HEK293 (cell line): ENCODE results near the gene FDXR.

Source experiments
- CTCF ChIA-PET: fragments of 350-600 bp; formaldehyde crosslinking; extraction: SDS; loops from one replicate; lab custom pipeline; 2021; ENCODE audit warnings: antibody characterized with exemption; lab: Yijun Ruan, JAX
- POLR2A ChIA-PET: fragments of 300-600 bp; formaldehyde crosslinking; extraction: SDS; loops from one replicate; lab custom pipeline; 2020; ENCODE audit warnings: antibody characterized with exemption, inconsistent platforms; lab: Yijun Ruan, JAX
- H3K27ac ChIP-seq: fragments of 200-500 bp; sonication (Bioruptor generic); 2 replicates; pipeline ENCODE4 v1.5.1; 2014; ENCODE audit warnings: low read depth, low read length, control low read depth, inconsistent platforms; ENCODE audit errors: extremely low read depth
- H3K36me3 ChIP-seq, 2 experiments: fragments of 200-500 bp in 1 of 2; sonication (Bioruptor generic) in 1 of 2; 1 replicate in 1 of 2; 2 replicates in 1 of 2; pipeline ENCODE4 v1.5.1; 2014 to 2017; ENCODE audit warnings: inconsistent platforms in 2 of 2, low read length in 2 of 2; ENCODE audit not compliant: control insufficient read depth in 2 of 2, insufficient read depth in 1 of 2
- H3K4me1 ChIP-seq: fragments of 200-500 bp; sonication (Bioruptor generic); 2 replicates; pipeline ENCODE4 v1.5.1; 2014; ENCODE audit warnings: mild to moderate bottlenecking, low read length, inconsistent platforms; ENCODE audit not compliant: control insufficient read depth, insufficient read depth
- H3K4me3 ChIP-seq: 2 replicates; pipeline ENCODE4 v1.5.1; 2011; ENCODE audit warnings: low read depth, mild to moderate bottlenecking, control low read depth, low read length, moderate library complexity
- H3K9me3 ChIP-seq: fragments of 200-500 bp; sonication (Bioruptor generic); 2 replicates; pipeline ENCODE4 v1.5.1; 2014; ENCODE audit warnings: low read depth, low read length, inconsistent platforms; ENCODE audit not compliant: control insufficient read depth, insufficient read depth
- EGR2 ChIP-seq: fragments of 450-650 bp; formaldehyde crosslinking; IDR thresholded peaks from 2 replicates; pipeline ENCODE4 v1.5.1; 2016; ENCODE audit warnings: low read depth, missing biosample characterization, missing genetic modification characterization
- GLIS1 ChIP-seq: fragments of 450-650 bp; formaldehyde crosslinking; IDR thresholded peaks from 2 replicates; pipeline ENCODE4 v1.5.1; 2016; ENCODE audit warnings: missing biosample characterization, missing genetic modification characterization
- GLIS2 ChIP-seq: fragments of 450-650 bp; formaldehyde crosslinking; IDR thresholded peaks from 2 replicates; pipeline ENCODE4 v1.5.1; 2016; ENCODE audit warnings: missing biosample characterization, missing genetic modification characterization
- INSM2 ChIP-seq: fragments of 450-650 bp; formaldehyde crosslinking; IDR thresholded peaks from 2 replicates; pipeline ENCODE4 v1.5.1; 2016; ENCODE audit warnings: missing biosample characterization, missing genetic modification characterization
- KLF9 ChIP-seq: fragments of 450-650 bp; formaldehyde crosslinking; IDR thresholded peaks from 2 replicates; pipeline ENCODE4 v1.5.1; 2016; ENCODE audit warnings: missing biosample characterization, missing genetic modification characterization, low read depth
- MEIS1 ChIP-seq: sonication (generic); formaldehyde crosslinking; IDR thresholded peaks from 2 replicates; pipeline ENCODE4 v1.8.1; 2022; ENCODE audit warnings: missing genetic modification reagents, mild to moderate bottlenecking, borderline replicate concordance
- PRDM4 ChIP-seq: fragments of 450-650 bp; formaldehyde crosslinking; IDR thresholded peaks from 2 replicates; pipeline ENCODE4 v1.5.1; 2017; ENCODE audit warnings: missing biosample characterization, missing genetic modification characterization
- ZFHX2 ChIP-seq: fragments of 450-650 bp; formaldehyde crosslinking; conservative IDR thresholded peaks from 2 replicates; pipeline ENCODE4 v1.5.1; 2016; ENCODE audit warnings: missing biosample characterization, missing genetic modification characterization
- ZIC2 ChIP-seq: fragments of 450-650 bp; formaldehyde crosslinking; IDR thresholded peaks from 2 replicates; pipeline ENCODE4 v1.5.1; 2016; ENCODE audit warnings: missing biosample characterization, missing genetic modification characterization
- ZNF140 ChIP-seq: fragments of 450-650 bp; formaldehyde crosslinking; IDR thresholded peaks from 2 replicates; pipeline ENCODE4 v1.5.1; 2016; ENCODE audit warnings: missing biosample characterization, missing genetic modification characterization
- ZNF26 ChIP-seq: fragments of 450-650 bp; formaldehyde crosslinking; IDR thresholded peaks from 2 replicates; pipeline ENCODE4 v1.5.1; 2016; ENCODE audit warnings: missing biosample characterization, missing genetic modification characterization
- ZNF341 ChIP-seq: fragments of 450-650 bp; formaldehyde crosslinking; IDR thresholded peaks from 2 replicates; pipeline ENCODE4; 2016; ENCODE audit warnings: low read depth, missing biosample characterization, missing genetic modification characterization
- ZNF354C ChIP-seq: fragments of 450-650 bp; formaldehyde crosslinking; IDR thresholded peaks from 2 replicates; pipeline ENCODE4 v1.5.1; 2016; ENCODE audit warnings: missing biosample characterization, missing genetic modification characterization, low read depth, borderline replicate concordance
- ZNF366 ChIP-seq: fragments of 450-650 bp; formaldehyde crosslinking; conservative IDR thresholded peaks from 2 replicates; pipeline ENCODE4 v1.5.1; 2016; ENCODE audit warnings: missing biosample characterization, missing genetic modification characterization
- ZNF510 ChIP-seq: fragments of 450-650 bp; formaldehyde crosslinking; IDR thresholded peaks from 2 replicates; pipeline ENCODE4 v1.5.1; 2018; ENCODE audit warnings: mild to moderate bottlenecking, missing genetic modification characterization, missing biosample characterization; ENCODE audit not compliant: insufficient replicate concordance
- ZNF707 ChIP-seq: fragments of 450-650 bp; formaldehyde crosslinking; IDR thresholded peaks from 2 replicates; pipeline ENCODE4 v1.5.1; 2016; ENCODE audit warnings: missing biosample characterization, missing genetic modification characterization
- ZNF768 ChIP-seq: fragments of 450-650 bp; formaldehyde crosslinking; IDR thresholded peaks from 2 replicates; pipeline ENCODE4 v1.5.1; 2018; ENCODE audit warnings: missing biosample characterization, mild to moderate bottlenecking, missing genetic modification characterization
- ZNF843 ChIP-seq: fragments of 450-650 bp; formaldehyde crosslinking; IDR thresholded peaks from 2 replicates; pipeline ENCODE4 v1.5.1; 2016; ENCODE audit warnings: missing biosample characterization, missing genetic modification characterization
- TF ChIP-seq, protein P1 (sequence below): fragments of 450-650 bp; formaldehyde crosslinking; IDR thresholded peaks from 2 replicates; pipeline ENCODE4 v1.5.0; 2017; ENCODE audit warnings: missing biosample characterization, missing genetic modification characterization, borderline replicate concordance
- TF ChIP-seq, protein P2 (sequence below): fragments of 450-650 bp; formaldehyde crosslinking; IDR thresholded peaks from 2 replicates; pipeline ENCODE4 v1.5.1; 2016; ENCODE audit warnings: missing biosample characterization, missing genetic modification characterization
- TF ChIP-seq, protein P3 (sequence below): fragments of 450-650 bp; formaldehyde crosslinking; IDR thresholded peaks from 2 replicates; pipeline ENCODE4; 2016; ENCODE audit warnings: missing biosample characterization, missing genetic modification characterization

Gene FDXR

GRCh38 chr17:74831444-74832146 lies 41.2 kb downstream of the FDXR start:
- ChIA-PET CTCF (interaction anchor here (0.6 to 2.8 kb wide), 4 partner anchors 12 to 280 kb away, joined by 3 to 13 read pairs (median 4); no protein-coding TSS in a partner anchor), POLR2A (interaction anchor here (1.0 kb wide), 1 partner anchor 42 kb away, joined by 4 read pairs; the partner anchor contains the start of gene FDXR)
- TF ChIP-seq ZNF366 (tag by site-specific recombination) (no peak; the same call in 1 of the 2 replicates), ZNF26 (tag by site-specific recombination) (no peak), ZNF510 (tag by site-specific recombination) (no peak), ZNF707 (tag by site-specific recombination) (no peak), GLIS1 (tag by site-specific recombination) (peak; percentile 32), ZNF140 (tag by site-specific recombination) (no peak), ZIC2 (tag by site-specific recombination) (peak; percentile 14; the same call in 1 of the 2 replicates), ZNF843 (tag by site-specific recombination) (no peak), MEIS1 (CRISPR knock-in tag) (no peak), ZNF341 (tag by site-specific recombination) (peak; percentile 68), GLIS2 (0 out of 2 replicates have a peak, but pooled peaks have one; percentile 32), PRDM4 (no peak), INSM2 (tag by site-specific recombination) (no peak), EGR2 (tag by site-specific recombination) (peak; percentile 88), KLF9 (tag by site-specific recombination) (no peak), ZFHX2 (peak; percentile 92), ZNF768 (no peak), ZNF354C (tag by site-specific recombination) (no peak)
- TF ChIP-seq, protein P1, sequence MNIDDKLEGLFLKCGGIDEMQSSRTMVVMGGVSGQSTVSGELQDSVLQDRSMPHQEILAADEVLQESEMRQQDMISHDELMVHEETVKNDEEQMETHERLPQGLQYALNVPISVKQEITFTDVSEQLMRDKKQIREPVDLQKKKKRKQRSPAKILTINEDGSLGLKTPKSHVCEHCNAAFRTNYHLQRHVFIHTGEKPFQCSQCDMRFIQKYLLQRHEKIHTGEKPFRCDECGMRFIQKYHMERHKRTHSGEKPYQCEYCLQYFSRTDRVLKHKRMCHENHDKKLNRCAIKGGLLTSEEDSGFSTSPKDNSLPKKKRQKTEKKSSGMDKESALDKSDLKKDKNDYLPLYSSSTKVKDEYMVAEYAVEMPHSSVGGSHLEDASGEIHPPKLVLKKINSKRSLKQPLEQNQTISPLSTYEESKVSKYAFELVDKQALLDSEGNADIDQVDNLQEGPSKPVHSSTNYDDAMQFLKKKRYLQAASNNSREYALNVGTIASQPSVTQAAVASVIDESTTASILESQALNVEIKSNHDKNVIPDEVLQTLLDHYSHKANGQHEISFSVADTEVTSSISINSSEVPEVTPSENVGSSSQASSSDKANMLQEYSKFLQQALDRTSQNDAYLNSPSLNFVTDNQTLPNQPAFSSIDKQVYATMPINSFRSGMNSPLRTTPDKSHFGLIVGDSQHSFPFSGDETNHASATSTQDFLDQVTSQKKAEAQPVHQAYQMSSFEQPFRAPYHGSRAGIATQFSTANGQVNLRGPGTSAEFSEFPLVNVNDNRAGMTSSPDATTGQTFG = no peak
- TF ChIP-seq, protein P2, sequence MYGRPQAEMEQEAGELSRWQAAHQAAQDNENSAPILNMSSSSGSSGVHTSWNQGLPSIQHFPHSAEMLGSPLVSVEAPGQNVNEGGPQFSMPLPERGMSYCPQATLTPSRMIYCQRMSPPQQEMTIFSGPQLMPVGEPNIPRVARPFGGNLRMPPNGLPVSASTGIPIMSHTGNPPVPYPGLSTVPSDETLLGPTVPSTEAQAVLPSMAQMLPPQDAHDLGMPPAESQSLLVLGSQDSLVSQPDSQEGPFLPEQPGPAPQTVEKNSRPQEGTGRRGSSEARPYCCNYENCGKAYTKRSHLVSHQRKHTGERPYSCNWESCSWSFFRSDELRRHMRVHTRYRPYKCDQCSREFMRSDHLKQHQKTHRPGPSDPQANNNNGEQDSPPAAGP (tag by site-specific recombination) = no peak
- TF ChIP-seq, protein P3, sequence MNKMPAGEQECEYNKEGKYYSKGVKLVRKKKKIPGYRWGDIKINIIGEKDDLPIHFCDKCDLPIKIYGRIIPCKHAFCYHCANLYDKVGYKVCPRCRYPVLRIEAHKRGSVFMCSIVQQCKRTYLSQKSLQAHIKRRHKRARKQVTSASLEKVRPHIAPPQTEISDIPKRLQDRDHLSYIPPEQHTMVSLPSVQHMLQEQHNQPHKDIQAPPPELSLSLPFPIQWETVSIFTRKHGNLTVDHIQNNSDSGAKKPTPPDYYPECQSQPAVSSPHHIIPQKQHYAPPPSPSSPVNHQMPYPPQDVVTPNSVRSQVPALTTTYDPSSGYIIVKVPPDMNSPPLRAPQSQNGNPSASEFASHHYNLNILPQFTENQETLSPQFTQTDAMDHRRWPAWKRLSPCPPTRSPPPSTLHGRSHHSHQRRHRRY (tag by site-specific recombination) = no peak
- Histone ChIP-seq H3K4me3 (no peak overlapping the region), H3K27ac (no peak overlapping the region), H3K36me3 (peaks cover 0 to 25% of the 10 kb centered on the region in 2 experiments; a peak in 1 of 3 replicates), H3K4me1 (no peaks in the 10 kb centered on the region), H3K9me3 (no peaks in the 10 kb centered on the region)
